Measurements from ENCODE around the gene PCP4L1.

The PCP4L1 gene

GRCh38 chr1:161260376-161261260 lies 2.1 kb downstream of the PCP4L1 start:
- POLR2A ChIA-PET: no interaction called here

GRCh38 chr1:161261261-161262235 lies 3.0 kb downstream of the PCP4L1 start:
- no peak overlapping the region for H3K27ac ChIP-seq (ENCODE audit: extremely low read depth, low read depth, low read length)
- CTCF ChIA-PET: interaction anchor here (0.6 to 2.5 kb wide), 5 partner anchors 30 to 478 kb away, joined by 3 to 11 read pairs (median 5); partner anchors contain the start of genes SDHC and TOMM40L
- H3K36me3 ChIP-seq (ENCODE audit: control insufficient read depth in 2 of 2, insufficient read depth in 1 of 2, low read length in 2 of 2): no peaks in the 10 kb centered on the region
- POLR2A ChIA-PET: no interaction called here
- TF ChIP-seq OVOL3 (tag by site-specific recombination; IDR thresholded peaks at IDR 0.05) (no peak), BCL11A (tag by site-specific recombination; IDR thresholded peaks at IDR 0.05; ENCODE audit: low read depth) (no peak), ZNF549 (tag by site-specific recombination; IDR thresholded peaks at IDR 0.05) (no peak), MEIS1 (CRISPR knock-in tag; IDR thresholded peaks at IDR 0.05; ENCODE audit: borderline replicate concordance) (no peak), ZNF341 (tag by site-specific recombination; IDR thresholded peaks at IDR 0.05; ENCODE audit: low read depth) (peak; percentile 72), ZFP41 (tag by site-specific recombination; IDR thresholded peaks at IDR 0.05; ENCODE audit: borderline replicate concordance) (no peak), ZNF639 (tag by site-specific recombination; IDR thresholded peaks at IDR 0.05) (no peak), ATF2 (tag by site-specific recombination; IDR thresholded peaks at IDR 0.05; ENCODE audit: low read depth) (no peak), ZNF670 (tag by site-specific recombination; IDR thresholded peaks at IDR 0.05; ENCODE audit: low read depth) (no peak), ZNF311 (tag by site-specific recombination; IDR thresholded peaks at IDR 0.05; ENCODE audit: borderline replicate concordance) (no peak), ZNF596 (tag by site-specific recombination; IDR thresholded peaks at IDR 0.05) (no peak), GLIS1 (tag by site-specific recombination; IDR thresholded peaks at IDR 0.05) (0 out of 2 replicates have a peak, but pooled peaks have one; percentile 18), ZBTB8A (tag by site-specific recombination; IDR thresholded peaks at IDR 0.05) (no peak), REST (tag by site-specific recombination; IDR thresholded peaks at IDR 0.05) (peak; percentile 84), KLF17 (tag by site-specific recombination; IDR thresholded peaks at IDR 0.05) (no peak), PRDM10 (tag by site-specific recombination; IDR thresholded peaks at IDR 0.05) (peak; percentile 75)
- H3K4me3 ChIP-seq (ENCODE audit: low read depth, low read length): no peak overlapping the region
- peaks cover 10% of the 10 kb centered on the region; the same call in 1 of the 2 replicates for H3K4me1 ChIP-seq (ENCODE audit: control insufficient read depth, insufficient read depth, low read length)
- H3K9me3 ChIP-seq (ENCODE audit: control insufficient read depth, insufficient read depth, low read depth, low read length): no peaks in the 10 kb centered on the region

More at GRCh38 chr1:161260376-161261260, 2.1 kb downstream of the PCP4L1 start:
- Histone ChIP-seq H3K36me3 (ENCODE audit: control insufficient read depth in 2 of 2, insufficient read depth in 1 of 2, low read length in 2 of 2) (no peaks in the 10 kb centered on the region), H3K4me3 (ENCODE audit: low read depth, low read length) (no peak overlapping the region), H3K9me3 (ENCODE audit: control insufficient read depth, insufficient read depth, low read depth, low read length) (no peaks in the 10 kb centered on the region), H3K4me1 (ENCODE audit: control insufficient read depth, insufficient read depth, low read length) (peaks cover 6% of the 10 kb centered on the region; the same call in 1 of the 2 replicates), H3K27ac (ENCODE audit: extremely low read depth, low read depth, low read length) (no peak overlapping the region)
- CTCF ChIA-PET: interaction anchor here (0.6 to 2.5 kb wide), 7 partner anchors 8 to 122 kb away, joined by 3 to 11 read pairs (median 5); partner anchors contain the start of genes SDHC and TOMM40L
- 0 out of 2 replicates have a peak, but pooled peaks have one; percentile 14 for TF ChIP-seq GLIS1 (tag by site-specific recombination; IDR thresholded peaks at IDR 0.05)
- TF ChIP-seq ZBTB17 (tag by site-specific recombination; IDR thresholded peaks at IDR 0.05): peak; percentile 82
- TF ChIP-seq ZNF10 (tag by site-specific recombination; IDR thresholded peaks at IDR 0.05): peak; percentile 32; the same call in 1 of the 2 replicates
- no peak for TF ChIP-seq ZNF350 (tag by site-specific recombination; IDR thresholded peaks at IDR 0.05)

Data from HEK293 (cell line).